ENCODE measurements around the gene CDX1.
"Not testable (repeated sequence)": the region's sequence is repeated elsewhere in the genome, so short reads cannot be mapped to it uniquely, and the experiment has no call there.

The CDX1 gene

DNA sequence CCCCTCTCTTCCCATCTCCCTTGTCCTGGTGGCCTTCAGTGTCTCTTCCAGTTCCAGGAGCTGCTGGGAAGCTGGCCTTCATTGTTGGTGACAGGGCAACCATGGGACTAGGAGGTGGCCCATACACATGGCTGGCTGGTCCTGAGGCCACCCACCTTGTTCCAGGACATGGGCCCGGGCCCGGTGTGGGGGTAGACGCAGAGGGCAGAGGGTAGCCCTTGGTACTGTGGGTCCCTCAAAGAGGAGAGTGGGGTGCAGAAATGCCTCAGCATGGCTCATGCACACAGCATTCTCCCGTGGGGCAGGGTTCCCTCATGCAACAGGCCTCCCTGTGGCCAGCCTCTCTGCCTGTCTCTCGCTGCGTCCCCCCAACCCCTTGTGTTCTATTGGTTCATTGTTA lies 44.1 kb downstream of the CDX1 start:
- DNase-seq = no peak

DNA sequence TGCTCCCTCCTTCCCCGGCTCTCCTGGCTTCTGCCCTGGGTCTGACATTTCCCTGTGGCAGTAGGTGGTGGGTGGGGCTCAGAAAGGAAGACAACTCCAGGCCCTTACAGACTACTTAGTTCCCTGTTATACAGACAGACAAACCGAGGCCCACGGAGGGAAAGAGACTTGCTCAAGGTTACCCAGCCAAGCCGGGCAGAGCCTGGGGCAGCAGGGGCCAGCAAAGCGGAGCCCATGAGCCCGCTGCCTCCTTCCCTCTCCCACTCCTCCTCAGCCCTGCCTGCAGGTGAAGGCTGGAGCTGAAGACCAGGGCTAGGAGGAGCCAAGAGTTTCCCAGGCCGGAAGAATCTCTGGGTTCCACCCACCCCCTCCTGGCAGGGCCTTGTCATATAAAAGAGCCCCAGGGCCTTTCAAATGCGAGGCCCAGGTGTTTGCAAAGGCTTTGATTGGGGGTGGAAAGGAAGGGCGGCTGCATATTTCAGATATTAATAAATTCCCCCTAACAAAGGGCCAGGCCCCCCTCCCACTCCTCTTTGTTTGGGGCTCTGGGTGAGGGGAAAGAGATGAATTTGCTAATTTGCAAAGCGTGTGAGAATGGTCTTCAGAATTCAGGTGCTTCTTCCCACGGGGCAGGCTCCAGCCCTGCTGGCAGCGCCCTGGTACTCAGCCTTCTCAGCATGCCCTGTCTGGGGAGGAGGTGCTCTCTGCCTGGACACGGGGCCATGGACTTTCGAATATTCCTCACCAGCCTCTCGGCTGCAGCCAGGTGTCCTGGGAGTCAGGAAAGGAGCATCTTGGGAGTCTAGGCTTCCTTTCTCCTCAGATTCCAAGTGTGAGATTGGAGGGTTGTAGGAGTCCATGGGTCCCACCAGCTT lies 44.8 kb downstream of the CDX1 start:
- no peak for DNase-seq

DNA sequence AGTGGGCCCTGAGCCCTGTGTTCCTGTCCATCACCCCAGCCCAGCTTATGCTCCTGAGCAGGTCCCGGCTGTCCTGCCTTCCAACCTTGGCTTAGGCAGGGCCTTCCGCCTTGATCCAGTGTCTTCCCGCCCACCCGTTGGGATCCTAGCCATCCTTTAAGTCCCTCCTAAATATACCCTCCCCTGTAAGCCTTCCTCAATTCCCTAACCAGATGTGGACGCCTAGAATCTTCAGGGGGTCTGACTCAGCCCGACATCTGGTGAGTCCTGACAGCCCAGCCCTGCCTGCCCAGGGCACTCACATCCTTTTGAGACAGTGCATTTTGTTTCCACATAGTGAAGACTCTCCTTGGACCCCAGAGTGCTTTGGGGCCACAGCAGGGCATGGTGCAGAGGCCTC lies 47.0 kb downstream of the CDX1 start:
- peak; percentile 73 for DNase-seq

DNA sequence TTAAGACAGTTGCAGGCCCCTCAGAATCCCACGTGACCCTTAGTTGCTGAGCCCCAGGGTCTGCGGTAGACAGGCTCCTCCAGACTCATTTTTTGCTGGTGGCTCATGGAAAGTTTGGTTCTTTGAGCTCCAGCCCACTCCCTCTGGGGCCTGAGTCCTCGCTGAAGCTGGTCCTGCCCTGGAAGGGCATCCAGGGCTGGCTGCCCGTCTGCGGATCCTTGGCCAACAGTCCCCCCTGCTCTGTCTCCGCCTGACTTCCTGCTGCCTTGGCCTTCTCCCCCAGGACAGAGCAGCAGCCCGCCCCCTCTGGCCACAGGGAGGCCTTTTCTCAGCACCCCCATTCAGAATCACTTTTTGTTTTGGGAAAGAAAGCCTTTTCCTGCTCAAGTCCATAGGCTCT lies 47.7 kb downstream of the CDX1 start:
- peak; percentile 66 for DNase-seq

DNA sequence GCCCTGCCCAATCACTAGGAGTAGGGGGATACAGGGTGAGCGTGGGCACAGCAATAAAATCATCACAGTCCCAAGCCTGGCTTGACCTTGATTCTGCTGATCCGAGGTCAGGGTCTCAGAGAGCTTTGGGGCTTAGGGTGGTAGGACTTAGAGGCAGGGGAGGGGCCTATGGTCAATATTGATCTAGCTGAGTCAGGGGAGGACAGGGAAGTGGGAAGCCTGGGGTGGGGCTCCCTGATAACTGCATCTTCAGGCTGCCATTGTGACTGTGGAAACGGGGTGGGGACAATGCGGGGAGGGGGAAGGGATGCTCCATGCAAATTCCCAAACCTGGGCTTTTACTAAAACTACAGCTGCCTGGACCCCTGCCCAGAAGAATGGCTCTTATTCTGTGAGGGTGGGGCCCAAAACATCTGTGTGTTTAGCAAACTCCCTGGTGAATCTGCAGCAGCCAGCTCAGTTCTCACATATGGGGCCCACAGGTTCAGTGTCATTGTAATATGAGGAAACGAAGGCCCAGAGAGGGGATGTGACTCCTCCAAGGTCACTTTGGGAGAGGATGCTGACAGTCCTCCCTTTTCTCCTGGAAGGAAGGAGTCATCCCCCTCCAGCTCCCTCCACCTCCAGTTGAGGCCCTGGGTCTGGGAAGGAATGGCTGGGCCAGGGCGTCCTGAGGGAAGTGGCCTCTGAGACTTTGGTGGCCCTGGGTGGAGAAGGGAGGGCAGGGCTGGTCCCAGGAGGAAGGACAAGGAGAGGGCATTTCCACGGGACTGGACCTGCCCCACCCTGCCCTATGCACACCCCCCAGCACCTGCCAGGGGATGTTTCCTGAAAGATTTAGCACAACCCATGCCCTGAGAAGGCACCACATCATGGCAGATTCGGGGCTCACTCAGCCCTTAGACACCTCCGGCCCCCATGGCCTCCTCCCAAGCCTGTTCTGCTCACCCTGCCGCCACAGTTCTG lies 49.7 kb downstream of the CDX1 start:
- peak; percentile 87 for DNase-seq

DNA sequence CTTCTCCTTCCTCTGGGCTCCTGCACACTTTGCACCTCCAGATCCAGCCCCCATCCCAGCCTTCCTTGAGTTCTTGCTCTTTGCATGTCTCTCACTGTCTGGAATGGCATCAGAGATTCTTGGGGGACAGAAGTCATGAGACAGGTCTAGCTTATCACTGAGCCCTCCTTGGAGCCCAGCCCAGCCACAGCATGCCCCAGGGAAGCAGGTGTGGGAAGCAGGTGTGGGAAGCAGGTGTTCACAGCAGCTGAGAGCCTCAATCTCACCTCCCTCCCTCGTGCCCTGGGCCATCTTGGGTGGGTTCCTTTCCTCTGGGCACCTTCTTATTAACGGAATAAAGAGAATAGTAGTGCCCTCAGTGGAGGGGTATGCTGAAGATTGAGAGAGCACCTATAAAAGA lies 50.5 kb downstream of the CDX1 start:
- DNase-seq = no peak

DNA sequence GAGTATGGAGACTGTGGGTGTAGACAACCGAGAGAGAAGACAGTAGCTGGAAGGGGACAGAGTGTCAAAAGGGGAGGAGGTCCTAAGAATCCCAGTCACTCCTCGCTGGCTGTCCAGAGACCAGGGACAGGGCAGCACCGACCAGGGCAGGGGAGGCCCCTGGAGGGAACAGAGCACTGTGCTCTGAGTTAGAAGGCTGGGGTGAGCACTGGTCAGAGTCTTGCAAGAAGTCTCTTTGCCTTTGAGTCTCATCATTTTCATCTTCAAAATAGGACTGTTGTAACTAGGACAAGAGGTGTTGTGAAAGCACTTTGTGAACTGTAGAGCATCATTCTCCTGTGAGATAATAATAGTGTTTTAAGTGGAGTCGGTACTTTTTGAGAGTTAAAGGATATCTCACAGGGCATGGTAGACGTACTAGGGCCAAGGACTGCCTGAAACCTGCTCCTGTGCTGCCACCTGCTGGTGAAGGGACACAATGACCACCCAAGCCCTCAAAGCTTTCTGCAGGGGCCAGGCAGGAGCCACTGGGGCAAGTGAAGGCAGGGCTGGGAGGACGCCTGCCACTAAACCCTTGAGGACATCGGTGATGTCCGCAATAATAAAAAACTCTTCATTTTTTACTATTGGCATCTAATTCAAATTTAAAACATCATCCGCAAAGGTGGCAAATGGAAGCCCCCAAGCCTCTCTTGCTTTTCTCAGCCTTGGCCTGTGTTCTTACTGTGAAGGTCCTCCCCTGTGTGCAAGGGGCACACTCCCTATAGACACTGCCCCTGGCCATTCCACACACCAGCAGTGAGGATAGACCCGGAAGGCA lies 51.5 kb downstream of the CDX1 start:
- peak; percentile 91 for DNase-seq

DNA sequence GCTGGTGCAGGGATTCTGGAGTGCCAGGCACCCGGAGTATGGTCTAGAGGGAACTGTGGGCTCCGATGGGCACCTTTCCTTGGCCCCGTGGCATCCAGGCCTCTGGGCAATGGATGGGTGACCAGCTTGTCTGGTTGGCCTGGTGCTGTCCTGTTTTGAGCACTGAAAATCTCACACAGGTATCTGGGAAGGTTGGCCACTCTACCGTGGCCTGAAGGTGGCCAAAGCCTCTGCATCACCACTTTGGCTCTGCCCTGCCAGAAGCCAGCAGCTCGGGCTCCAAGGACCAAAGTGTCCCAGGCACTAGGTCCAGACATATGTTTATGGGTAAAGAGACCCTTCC lies 52.1 kb downstream of the CDX1 start:
- no peak for DNase-seq

DNA sequence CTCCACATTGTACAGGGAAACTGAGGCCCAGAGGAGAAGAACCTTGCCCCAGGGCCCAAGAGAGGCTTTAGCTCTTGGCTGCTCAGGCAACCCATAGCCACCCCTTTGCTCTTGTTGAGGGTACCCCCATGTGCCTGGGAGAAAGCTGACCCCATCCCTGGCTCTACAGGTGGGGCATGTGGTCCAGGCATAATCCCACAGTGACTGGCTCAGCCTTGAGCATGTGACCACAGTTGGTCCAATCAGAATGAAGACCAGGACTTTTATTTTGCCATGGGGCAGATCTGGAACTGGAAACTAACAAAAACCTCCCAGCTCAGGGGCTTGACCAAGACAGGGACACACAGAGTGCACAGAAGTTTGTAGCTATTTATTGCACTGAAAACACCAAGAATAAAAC lies 52.6 kb downstream of the CDX1 start:
- DNase-seq = no peak

DNA sequence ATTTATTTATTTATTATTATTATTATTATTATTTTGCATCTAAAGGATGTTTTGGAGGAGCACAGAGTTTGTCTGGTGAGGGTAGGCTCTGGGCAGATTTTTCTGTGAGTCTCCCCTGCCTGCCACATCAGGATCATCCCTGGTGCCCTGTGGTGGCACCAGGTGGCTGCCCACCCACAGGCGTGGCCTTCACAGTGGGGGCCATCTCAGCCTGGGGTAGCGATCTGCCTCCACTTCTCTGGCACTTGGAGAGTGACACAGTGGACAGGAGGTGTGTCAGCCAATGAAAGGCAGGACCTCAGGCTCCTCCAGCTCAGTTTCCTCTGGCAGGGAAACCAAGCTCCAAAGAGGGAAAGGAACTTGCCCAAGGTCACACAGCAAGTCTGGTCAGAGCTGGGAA lies 53.3 kb downstream of the CDX1 start:
- DNase-seq = no peak

DNA sequence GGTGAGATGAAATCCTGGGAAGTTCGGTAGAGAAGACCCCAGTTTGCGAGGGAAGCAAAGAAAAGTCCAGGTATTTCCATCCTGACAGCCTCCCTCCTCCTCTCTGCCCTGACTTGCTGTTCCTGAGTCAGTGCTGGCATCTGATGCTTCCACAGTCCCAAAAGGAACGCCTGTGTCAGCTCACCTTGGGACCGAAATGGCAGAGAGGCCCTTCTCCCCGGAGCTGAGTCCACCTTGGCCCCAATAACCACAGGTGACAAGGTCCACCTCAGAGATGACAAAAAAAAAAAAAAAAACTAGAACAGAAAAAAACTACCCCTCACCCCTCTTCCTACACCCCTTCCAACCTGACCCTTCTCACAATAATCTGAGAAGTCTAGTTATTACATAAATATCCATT lies 54.9 kb downstream of the CDX1 start:
- DNase-seq = no peak

DNA sequence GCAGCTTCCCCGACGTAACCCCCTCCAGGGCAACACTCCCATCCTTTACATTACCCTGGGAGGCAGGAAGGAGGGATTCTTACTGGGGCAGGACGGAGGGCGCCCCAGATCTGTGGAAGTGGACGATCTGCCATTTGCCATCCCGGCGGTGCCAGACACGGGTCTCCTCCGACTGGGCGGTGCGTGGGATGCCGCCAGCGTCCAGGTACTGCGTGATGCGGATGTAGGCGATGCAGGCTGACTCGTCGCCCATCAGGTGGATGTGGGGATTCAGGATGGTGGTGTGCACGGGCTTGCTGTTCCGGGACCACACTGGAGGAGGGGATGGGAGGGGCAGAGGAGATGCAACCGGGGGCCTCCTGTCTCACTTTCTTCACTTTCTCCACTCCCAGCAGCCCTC lies 56.3 kb downstream of the CDX1 start:
- peak; percentile 16 for DNase-seq

DNA sequence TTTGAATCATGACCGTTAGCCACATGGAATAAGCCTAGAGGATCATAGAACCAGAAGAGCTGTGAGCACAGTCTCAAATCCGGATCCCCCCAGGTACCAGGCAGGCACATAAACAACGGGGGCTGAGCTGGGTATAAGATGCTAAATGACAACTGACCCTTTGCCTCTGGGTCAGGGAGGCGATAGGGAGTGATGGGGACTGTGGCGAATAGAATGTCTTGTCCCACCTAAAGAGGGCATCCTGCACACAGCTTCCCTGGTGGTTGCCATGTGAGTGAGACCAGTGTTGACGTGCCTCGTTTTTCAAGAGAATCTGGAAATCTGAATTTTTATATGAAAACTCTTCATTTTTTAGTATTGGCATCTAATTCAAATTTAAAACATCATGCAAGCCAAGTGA lies 56.9 kb downstream of the CDX1 start:
- no peak for DNase-seq

DNA sequence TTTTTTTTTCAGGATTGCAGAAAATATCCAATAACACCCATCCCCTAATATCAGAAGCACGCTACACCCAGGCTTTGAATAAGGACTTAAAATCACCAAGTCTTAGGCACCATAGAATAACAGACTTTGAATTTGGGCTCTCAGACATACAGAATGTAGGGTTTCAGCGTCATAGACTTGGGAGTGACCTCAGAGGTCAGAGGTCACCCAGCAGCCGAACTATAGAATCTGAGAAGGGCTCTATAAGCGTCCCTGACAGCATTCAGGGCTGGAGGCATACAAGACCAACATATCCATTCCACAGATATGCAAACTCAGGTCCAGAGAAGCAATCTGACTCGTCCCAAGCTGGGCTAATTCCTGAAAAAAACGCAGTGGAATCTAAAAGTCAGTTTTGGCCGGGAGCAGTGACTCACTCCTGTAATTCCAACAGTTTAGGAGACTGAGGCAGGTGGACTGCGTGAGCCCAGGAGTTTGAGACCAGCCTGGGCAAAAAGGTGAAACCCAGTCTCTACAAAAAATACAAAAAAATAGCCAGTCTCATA lies 58.0 kb downstream of the CDX1 start:
- DNase-seq = no peak

DNA sequence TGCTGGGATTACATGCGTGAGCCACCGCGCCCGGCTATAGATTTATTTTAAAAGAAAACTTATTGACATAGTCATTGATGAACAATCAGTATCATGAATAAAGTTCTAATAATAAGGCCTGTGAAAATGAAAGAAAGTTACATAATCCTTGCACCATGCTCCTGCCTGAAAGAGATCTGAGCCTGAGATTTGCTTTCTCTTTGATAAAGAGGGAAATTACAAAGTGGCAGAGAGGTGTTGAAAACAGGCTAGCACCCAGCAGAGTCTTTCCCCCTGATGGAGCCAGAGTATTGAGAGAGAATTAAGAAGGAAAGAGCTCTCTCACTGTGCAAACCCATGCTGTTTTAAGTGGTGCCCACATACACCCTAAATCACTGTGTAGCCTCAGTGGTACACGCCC lies 60.5 kb downstream of the CDX1 start:
- no peak for DNase-seq

DNA sequence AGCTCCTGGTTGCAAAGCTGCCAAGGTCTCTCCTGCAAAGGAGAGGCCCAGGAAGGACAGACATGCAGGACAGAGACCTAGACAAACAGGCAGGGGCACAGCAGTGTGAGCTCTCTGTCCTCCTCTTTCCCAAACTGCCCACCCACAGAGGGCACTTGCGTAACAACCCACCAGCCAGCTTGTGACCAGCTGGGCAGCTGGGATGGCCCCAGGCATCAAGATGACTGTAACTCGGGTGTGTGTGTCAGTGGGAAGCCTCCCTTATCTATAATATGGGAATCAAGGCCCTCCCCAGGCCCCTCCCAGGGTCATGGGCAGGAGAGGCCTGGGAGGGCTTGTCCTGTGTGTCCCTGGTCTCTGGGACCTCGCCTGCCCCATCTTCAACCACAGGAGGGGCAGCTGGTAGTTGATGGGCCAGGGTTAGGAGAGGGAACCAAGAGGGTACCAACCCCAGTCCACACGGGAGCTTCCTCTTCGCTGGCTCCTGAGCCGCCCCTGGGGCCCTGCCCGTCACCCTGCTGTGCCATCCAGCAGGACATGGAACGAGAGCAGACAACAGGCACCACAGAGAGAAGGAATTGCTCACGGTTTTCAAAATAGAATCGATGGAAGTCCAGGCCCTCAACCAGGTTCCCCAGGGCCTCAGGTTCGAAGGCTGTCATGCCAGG lies 61.2 kb downstream of the CDX1 start:
- no peak for DNase-seq

DNA sequence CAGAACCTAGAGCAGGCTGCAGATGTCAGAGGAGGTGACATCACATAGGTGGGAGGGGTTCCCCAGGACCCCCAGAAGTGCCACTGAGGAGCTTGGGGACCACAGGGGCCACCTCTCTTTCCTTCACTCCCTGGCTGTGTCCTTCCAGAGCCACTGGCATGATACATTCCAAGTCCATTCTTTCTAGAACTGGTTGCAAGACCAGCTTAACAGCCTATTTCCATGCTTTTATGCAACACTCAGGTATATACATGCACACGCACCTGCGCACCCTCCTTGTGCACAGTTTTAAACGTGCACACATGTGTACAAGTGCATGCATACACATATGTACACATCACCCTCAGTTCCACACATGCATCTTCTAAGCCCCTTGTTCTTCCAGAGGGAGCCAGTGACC lies 63.0 kb downstream of the CDX1 start:
- DNase-seq = no peak

DNA sequence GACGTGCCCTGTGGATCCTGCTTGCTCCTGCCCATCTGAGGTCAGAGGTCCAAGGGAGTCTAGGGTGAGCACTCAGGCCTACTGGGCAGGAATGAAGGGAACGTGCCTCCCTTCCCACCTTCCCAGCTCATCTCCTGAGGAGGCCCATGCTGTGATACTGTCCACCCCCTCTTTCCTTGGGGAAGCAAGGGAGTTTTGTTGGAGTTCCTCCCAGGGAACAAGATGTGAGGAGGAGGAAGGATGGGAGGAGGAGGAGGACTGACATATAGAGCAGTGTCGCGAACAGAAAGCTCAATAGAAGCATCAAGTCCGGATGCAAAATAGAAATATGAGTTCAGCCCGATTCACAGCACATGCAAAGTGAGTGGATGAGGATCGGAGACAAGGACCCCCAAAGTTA lies 64.3 kb downstream of the CDX1 start:
- no peak for DNase-seq

DNA sequence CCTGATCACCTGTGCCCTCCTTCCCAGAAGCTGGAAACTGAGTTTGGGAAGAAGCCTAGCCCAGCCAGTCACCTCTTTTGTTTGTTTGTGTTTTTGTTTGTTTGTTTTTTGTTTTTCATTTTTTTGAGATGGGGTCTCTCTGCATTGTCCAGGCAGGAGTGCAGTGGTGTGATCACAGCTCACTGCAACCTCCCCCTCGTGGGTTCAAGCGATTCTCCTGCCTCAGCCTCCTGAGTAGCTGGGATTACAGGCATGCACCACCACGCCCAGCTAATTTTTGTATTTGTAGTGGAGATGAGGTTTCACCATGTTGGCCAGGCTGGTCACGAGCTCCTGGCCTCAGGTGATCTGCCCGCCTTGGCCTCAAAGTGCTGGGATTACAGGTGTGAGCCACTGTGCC lies 67.1 kb downstream of the CDX1 start:
- not testable (repeated sequence) for DNase-seq

Data from femur (tissue), 1 donor.